ENCODE results near the gene ANGPTL7. TPM values are rescaled to one million over a fixed set of nuclear protein-coding genes. Genes with fewer than 3 reads are reported as not detected.

The ANGPTL7 gene
- total RNA-seq, 4 donors from 2014 or later, result 4.2 to 16.9 (median 6.9) TPM

- Histone ChIP-seq H3K27ac (replicated peaks in 1 of 4) (no peak overlapping the region), H3K4me3 (no peak overlapping the region), H3K27me3 (no peaks in the 10 kb centered on the region), H3K36me3 (peaks cover 8 to 61% (median 36%) of the 10 kb centered on the region in 4 donors), H3K4me1 (peaks cover 0 to 16% (median 7%) of the 10 kb centered on the region in 4 donors), H3K9me3 (no peaks in the 10 kb centered on the region)
- 92% methylated on average over 3 of the region's 3 CpGs for WGBS
- intact Hi-C loops (cut with DNase I), result loop anchor here (10.0 kb wide), 1 partner anchor 72 kb away; no protein-coding TSS in a partner anchor
- TF ChIP-seq, protein P1, sequence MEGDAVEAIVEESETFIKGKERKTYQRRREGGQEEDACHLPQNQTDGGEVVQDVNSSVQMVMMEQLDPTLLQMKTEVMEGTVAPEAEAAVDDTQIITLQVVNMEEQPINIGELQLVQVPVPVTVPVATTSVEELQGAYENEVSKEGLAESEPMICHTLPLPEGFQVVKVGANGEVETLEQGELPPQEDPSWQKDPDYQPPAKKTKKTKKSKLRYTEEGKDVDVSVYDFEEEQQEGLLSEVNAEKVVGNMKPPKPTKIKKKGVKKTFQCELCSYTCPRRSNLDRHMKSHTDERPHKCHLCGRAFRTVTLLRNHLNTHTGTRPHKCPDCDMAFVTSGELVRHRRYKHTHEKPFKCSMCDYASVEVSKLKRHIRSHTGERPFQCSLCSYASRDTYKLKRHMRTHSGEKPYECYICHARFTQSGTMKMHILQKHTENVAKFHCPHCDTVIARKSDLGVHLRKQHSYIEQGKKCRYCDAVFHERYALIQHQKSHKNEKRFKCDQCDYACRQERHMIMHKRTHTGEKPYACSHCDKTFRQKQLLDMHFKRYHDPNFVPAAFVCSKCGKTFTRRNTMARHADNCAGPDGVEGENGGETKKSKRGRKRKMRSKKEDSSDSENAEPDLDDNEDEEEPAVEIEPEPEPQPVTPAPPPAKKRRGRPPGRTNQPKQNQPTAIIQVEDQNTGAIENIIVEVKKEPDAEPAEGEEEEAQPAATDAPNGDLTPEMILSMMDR (IDR thresholded peaks at IDR 0.05), result no peak
- no peak for TF ChIP-seq POLR2AphosphoS5 (IDR thresholded peaks at IDR 0.05)
- TF ChIP-seq POLR2A (IDR thresholded peaks at IDR 0.05; ENCODE audit: low read depth), result no peak
- no peak for TF ChIP-seq EP300 (IDR thresholded peaks at IDR 0.05)
- no peak for DNase-seq (ENCODE audit: extremely low spot score)
Observed at GRCh38 chr1:11187000-11187399, 2.2 kb upstream of the ANGPTL7 start.

GRCh38 chr1:11187494-11187893 lies 1.7 kb upstream of the ANGPTL7 start:
- H3K36me3 ChIP-seq, result peaks cover 12 to 62% (median 39%) of the 10 kb centered on the region in 4 donors
- TF ChIP-seq POLR2A (IDR thresholded peaks at IDR 0.05; ENCODE audit: low read depth) (no peak), POLR2AphosphoS5 (IDR thresholded peaks at IDR 0.05) (no peak), EP300 (IDR thresholded peaks at IDR 0.05) (no peak)
- TF ChIP-seq, protein P1 (IDR thresholded peaks at IDR 0.05), result no peak
- intact Hi-C loops (cut with DNase I), result loop anchor here (10.0 kb wide), 1 partner anchor 73 kb away; no protein-coding TSS in a partner anchor
- H3K4me1 ChIP-seq, result peaks cover 0 to 16% (median 7%) of the 10 kb centered on the region in 4 donors
- no peak for DNase-seq (ENCODE audit: extremely low spot score)
- 79% methylated on average over 2 of the region's 2 CpGs for WGBS
- H3K27me3 ChIP-seq, result no peaks in the 10 kb centered on the region
- H3K9me3 ChIP-seq, result no peaks in the 10 kb centered on the region
- no peak overlapping the region for H3K27ac ChIP-seq (replicated peaks in 1 of 4)
- H3K4me3 ChIP-seq, result no peak overlapping the region

DNA sequence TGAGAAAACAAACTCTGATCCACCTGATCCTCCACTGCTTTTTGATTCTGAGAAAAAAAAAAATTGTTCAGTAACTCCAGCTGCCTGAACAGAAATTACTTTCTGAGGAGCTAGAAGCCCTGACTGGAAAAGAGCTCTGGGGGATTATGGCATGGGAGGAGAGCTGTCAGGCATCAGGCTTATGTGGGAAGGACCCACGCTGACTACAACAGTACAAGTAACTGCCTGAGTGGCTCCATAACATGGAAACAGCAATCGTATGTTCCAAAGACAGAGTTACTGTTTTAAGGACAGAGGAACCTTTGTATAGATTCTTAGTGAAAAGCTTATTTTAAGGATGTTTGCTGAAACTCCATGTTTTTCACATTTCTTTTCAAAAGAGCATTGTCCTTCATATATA lies 1.2 kb upstream of the ANGPTL7 start:
- Histone ChIP-seq H3K36me3 (peaks cover 16 to 62% (median 41%) of the 10 kb centered on the region in 4 donors), H3K27ac (replicated peaks in 1 of 4) (no peak overlapping the region), H3K9me3 (no peaks in the 10 kb centered on the region), H3K4me1 (peaks cover 0 to 16% (median 7%) of the 10 kb centered on the region in 4 donors), H3K27me3 (no peaks in the 10 kb centered on the region), H3K4me3 (no peak overlapping the region)
- intact Hi-C loops (cut with DNase I), result loop anchor here (10.0 kb wide), 1 partner anchor 73 kb away; no protein-coding TSS in a partner anchor
- DNase-seq (ENCODE audit: extremely low spot score), result no peak
- TF ChIP-seq, protein P1 (IDR thresholded peaks at IDR 0.05), result no peak
- no peak for TF ChIP-seq POLR2A (IDR thresholded peaks at IDR 0.05; ENCODE audit: low read depth)
- TF ChIP-seq POLR2AphosphoS5 (IDR thresholded peaks at IDR 0.05), result no peak
- no peak for TF ChIP-seq EP300 (IDR thresholded peaks at IDR 0.05)
- WGBS, result 85% methylated on average over 2 of the region's 2 CpGs

- H3K27me3 ChIP-seq, result no peaks in the 10 kb centered on the region
- no peak overlapping the region for H3K27ac ChIP-seq (replicated peaks in 1 of 4)
- no peaks in the 10 kb centered on the region for H3K9me3 ChIP-seq
- intact Hi-C loops (cut with DNase I), result loop anchor here (10.0 kb wide), 1 partner anchor 74 kb away; no protein-coding TSS in a partner anchor
- peaks cover 21 to 66% (median 45%) of the 10 kb centered on the region in 4 donors for H3K36me3 ChIP-seq
- H3K4me3 ChIP-seq, result no peak overlapping the region
- TF ChIP-seq, protein P1 (IDR thresholded peaks at IDR 0.05), result no peak
- no peak for TF ChIP-seq POLR2AphosphoS5 (IDR thresholded peaks at IDR 0.05)
- TF ChIP-seq EP300 (IDR thresholded peaks at IDR 0.05), result no peak
- no peak for TF ChIP-seq POLR2A (IDR thresholded peaks at IDR 0.05; ENCODE audit: low read depth)
- DNase-seq (ENCODE audit: extremely low spot score), result no peak
- WGBS, result 59% methylated on average over 1 of the region's 1 CpG
- H3K4me1 ChIP-seq, result peaks cover 0 to 16% (median 7%) of the 10 kb centered on the region in 4 donors
Observed at GRCh38 chr1:11188381-11188780, 774 bp upstream of the ANGPTL7 start.

DNA sequence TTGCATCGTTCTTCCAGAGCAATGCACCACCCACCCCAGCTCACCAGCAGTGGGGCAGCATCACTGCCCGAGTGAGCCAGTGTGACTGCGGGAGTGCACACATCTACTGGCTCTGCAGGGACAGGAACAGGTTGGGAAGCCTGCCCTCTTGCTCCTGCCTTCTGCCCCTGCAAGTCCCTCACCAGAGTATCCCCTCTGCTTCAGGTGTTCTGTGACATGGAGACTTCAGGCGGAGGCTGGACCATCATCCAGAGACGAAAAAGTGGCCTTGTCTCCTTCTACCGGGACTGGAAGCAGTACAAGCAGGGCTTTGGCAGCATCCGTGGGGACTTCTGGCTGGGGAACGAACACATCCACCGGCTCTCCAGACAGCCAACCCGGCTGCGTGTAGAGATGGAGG lies 4.2 kb downstream of the ANGPTL7 start:
- intact Hi-C loops (cut with DNase I), result no loop called here
- no peak overlapping the region for H3K4me3 ChIP-seq
- H3K4me1 ChIP-seq, result peaks cover 0 to 10% (median 4%) of the 10 kb centered on the region in 4 donors
- no peaks in the 10 kb centered on the region for H3K27me3 ChIP-seq
- peaks cover 40 to 90% (median 83%) of the 10 kb centered on the region in 4 donors for H3K36me3 ChIP-seq
- H3K27ac ChIP-seq (replicated peaks in 1 of 4), result no peak overlapping the region
- H3K9me3 ChIP-seq, result no peaks in the 10 kb centered on the region
- WGBS, result 97% methylated on average over 10 of the region's 11 CpGs
- DNase-seq (ENCODE audit: extremely low spot score), result no peak
- TF ChIP-seq, protein P1 (IDR thresholded peaks at IDR 0.05), result no peak
